DMS53 treated with DMSO at 0.1 percent for 48 hours (cell line): Measurements from ENCODE around the gene COPB2.
"Not testable (repeated sequence)": the region's sequence is repeated elsewhere in the genome, so short reads cannot be mapped to it uniquely, and the experiment has no call there.

Experiments
- DNase-seq: peaks from one replicate; lab custom pipeline; 2025; ENCODE audit not compliant: unreplicated experiment; lab: John Stamatoyannopoulos, UW

Gene COPB2

GRCh38 chr3:139389552-139390368, at the start of gene COPB2:
Gene COPB2 (minus strand): TSS chr3:139389647. CDS start chr3:139389550, 97 bp downstream.
- peak; percentile 88 for DNase-seq

- no peak for DNase-seq
Measured at GRCh38 chr3:139434764-139435307, 45.4 kb upstream of the COPB2 start.

GRCh38 chr3:139434228-139434627, 44.8 kb upstream of the COPB2 start:
- no peak for DNase-seq

- DNase-seq, result no peak
Measured at GRCh38 chr3:139433089-139433488, 43.6 kb upstream of the COPB2 start.

DNA sequence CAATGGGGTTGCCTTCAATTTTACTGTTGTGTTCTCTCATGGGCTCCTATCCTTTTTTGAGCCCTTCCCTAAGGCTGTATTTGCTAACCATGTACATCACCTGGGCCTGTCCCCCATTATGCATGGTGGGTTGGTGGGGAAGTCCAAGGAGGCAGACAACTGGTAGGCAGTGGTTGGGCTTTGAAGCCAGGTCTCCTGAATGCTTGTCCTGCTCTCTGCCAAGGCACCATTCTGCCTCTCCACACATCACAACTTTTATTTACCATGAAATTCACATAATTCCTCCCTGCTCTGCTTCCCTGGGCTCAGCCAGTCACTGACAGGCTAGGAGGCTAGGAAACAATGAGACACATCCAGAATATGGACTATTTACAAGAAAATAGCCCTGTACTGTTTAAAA, 41.0 kb upstream of the COPB2 start:
- DNase-seq, result no peak

- DNase-seq, result peak; percentile 73
Measured at GRCh38 chr3:139427283-139428060, 38.0 kb upstream of the COPB2 start.

DNA sequence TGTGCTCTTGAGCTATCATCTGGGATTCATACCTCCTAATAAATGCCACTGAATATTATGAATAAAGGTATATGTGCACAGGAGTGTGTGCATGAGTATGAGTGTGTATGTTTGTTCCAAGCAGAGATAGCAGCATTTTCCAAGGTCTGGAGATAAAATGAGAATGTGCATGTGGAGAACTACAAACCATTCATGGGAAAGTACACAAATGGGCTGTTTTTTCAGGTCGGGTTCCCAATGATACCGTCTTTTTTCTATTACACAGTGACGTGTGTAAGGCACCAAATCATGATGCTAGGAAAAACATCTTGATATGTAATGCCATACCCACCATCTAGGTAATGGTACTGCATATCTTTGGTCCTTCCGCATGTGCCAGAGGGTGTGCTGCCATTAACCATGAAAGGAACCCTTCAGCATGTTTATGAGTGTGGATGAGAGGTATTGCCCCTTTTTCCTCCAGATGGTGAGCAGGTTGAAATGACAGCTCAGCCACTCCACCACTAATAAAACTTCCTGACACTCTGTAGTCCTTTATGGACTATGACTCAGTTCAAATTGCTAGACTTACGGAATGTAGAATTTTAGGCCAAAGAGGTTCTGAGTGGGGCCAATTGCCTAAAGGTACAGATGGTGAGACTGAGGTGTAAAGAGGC, 36.4 kb upstream of the COPB2 start:
- DNase-seq, result no peak

GRCh38 chr3:139423232-139423631, 33.8 kb upstream of the COPB2 start:
- DNase-seq, result no peak

GRCh38 chr3:139421460-139421859, 32.0 kb upstream of the COPB2 start:
- no peak for DNase-seq

- DNase-seq, result no peak
Measured at GRCh38 chr3:139421040-139421439, 31.6 kb upstream of the COPB2 start.

GRCh38 chr3:139418144-139418543, 28.7 kb upstream of the COPB2 start:
- DNase-seq, result no peak

- DNase-seq, result no peak
Measured at GRCh38 chr3:139416275-139416674, 26.8 kb upstream of the COPB2 start.

DNA sequence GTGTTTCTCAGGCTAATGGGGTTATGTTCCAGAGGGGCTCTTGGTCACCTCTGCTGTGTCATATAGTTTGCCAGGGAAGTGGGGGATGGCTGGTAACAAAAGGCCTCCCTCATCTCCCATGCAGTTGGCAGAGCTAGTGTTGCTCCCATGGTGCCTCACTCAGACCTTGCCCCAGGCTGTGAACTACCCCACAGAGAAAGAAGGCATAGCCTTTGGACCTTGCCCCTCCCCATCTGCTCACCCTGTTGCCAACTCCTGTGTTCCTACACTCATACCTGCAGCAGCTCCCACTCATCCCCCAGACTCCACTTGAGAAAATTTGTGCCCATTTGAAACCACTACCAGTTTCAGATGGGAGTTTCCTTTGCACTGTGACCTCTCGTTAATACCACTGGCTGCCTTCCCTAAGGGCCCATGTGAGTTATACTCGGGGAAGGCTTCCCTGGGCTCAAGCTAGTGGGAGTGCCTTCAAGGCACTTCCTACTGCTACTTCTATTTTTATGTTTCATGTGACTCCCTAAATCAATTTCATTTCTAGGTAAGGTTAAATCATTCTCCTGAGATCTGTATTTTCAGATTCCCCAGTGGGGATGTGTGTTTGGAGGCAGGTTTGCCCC, 25.3 kb upstream of the COPB2 start:
- DNase-seq, result no peak

GRCh38 chr3:139412891-139413290, 23.4 kb upstream of the COPB2 start:
- not testable (repeated sequence) for DNase-seq

DNA sequence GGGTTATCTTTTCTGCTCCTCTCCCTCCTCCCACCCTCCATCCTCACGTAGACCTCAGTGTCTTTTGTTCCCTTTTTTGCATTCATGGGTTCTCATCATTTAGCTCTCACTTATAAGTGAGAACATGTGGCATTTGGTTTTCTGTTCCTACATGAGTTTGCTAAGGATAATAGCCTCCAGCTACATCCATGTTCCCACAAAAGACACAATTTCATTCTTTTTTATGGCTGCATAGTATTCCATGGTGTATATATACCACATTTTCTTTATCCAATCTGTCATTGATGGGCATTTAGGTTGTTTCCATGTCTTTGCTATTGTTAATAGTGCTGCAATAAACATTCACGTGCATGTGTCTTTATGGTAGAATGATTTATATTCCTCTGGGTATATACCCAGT, 11.7 kb upstream of the COPB2 start:
- not testable (repeated sequence) for DNase-seq

DNA sequence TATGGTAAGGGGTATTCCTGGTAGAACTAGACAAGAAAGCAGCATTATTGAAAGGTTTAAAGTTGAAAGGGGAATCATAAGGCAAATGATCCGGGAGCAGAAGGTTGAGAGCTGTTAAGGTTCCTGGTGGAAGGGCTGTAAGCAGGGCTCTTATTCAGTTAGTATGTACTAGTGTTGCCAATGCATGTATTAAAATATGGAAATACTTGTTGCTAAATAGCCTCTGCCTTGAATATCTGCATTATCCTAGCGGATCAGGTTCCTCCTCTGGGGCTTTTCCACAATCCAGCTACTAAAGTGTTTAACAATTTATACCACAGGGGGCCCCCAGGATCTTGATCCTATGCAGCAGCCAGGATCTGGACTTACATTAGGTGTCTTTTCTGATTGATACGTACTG, 7.3 kb upstream of the COPB2 start:
- DNase-seq, result no peak

- no peak for DNase-seq
Measured at GRCh38 chr3:139394116-139394515, 4.7 kb upstream of the COPB2 start.

GRCh38 chr3:139388821-139389551, 461 bp downstream of the COPB2 start:
- no peak for DNase-seq

DNA sequence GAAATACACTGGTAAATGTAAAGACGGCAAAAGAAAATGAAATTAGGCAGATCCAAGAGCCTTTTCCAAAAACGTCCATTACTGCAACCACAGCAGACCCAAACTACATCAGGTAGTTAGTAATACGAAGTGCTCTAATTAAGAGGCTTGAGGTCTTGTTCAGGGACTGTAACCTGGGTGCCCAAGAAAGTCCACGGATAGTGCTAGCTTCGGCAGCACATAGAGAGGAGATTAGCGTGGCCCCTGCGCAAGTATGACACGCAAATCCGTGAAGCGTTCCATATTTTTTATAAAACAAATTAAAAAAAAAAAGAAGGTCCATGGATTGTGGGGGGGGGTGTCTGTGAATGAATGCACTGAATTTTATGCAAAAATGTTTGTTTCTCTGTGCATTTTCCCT, 1.4 kb downstream of the COPB2 start:
- no peak for DNase-seq

DNA sequence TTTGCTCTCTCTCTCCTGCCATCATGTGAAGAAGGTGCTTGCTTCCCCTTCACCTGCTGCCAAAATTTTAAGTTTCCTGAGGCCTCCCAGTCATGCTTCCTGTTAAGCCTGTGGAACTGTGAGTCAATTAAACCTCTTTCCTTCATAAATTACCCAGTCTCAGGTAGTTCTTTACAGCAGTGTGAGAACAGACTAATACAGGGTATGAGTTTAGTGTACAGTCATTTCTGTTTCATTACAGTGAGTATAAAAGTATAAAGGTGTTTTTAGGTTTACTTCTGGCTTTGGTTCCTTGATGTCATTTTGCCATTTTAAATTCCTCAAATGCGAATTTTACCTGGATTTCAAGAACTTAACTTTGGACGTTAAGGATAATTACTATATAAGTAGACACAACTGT, 7.2 kb downstream of the COPB2 start:
- DNase-seq, result not testable (repeated sequence)
